GM18951 (cell line): ENCODE results near the gene STK25.
"Not testable (repeated sequence)": the region's sequence is repeated elsewhere in the genome, so short reads cannot be mapped to it uniquely, and the experiment has no call there.

ENCODE experiments used
- POLR2A ChIP-seq: IDR thresholded peaks from 4 replicates; pipeline ENCODE4 v1.6.1; 2011; ENCODE audit warnings: mild to moderate bottlenecking; ENCODE audit not compliant: insufficient read length, insufficient read depth; ENCODE audit errors: extremely low read depth
- in situ Hi-C: fragments of 300-500 bp; cut with MboI; formaldehyde crosslinking; loops from one replicate; pipeline ENCODE4 v1.12.0; 2022; ENCODE audit warnings: low sequenced_read_pairs, mixed read lengths, inconsistent platforms; ENCODE audit not compliant: unreplicated experiment

The STK25 gene

DNA sequence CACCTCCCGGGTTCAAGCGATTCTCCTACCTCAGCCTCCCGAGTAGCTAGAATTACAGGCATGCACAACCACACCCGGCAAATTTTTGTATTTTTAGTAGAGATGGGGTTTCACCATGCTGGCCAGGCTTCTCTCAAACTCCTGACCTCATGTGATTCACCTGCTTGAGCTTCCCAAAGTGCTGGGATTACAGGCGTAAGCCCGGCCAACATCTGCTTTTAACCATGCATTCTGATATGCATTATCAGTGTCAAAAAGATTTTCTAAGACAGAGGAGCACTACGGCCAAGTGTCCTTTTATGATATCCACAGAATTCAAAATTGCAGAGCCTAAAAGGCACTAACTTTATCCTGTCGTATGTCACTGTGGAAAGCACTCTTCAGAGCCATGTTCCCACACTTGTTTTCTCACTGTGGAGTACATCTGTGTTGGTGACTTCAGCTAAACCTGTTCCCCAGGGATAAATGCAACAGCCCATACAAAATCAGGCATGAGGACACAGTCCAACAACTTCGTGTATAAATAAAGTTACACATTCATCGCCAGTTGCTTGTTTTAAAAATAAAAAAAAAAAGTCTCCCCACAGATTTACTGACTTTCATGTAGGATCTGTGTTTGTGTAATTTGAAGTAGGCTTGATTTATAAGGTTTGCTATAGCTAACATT is 56.4 kb downstream of the STK25 start:
- in situ Hi-C loops: no loop called here
- no peak for TF ChIP-seq POLR2A

- in situ Hi-C loops: not testable (repeated sequence)
These were observed 58.3 kb downstream of the STK25 start for GRCh38 chr2:241450092-241450491.

DNA sequence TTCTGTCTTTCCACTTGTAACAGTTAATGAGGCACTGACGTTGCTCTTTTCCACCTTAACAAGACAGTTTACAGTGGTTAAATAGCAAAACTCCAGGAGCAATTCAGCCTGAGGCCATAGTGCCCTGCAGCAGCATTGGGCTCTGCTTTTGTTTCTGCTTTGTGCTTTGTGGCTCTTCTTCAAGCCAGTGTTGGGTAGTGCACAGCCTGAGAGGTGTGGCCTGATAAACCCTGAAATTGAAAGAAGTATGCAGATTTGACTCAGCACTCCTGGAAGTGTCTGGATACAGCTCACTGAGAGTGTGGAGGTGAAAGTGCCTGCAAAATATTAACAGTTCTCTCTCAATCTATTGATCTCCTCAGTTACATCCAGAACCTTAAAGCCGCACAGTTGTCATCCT is 63.0 kb downstream of the STK25 start:
- in situ Hi-C loops: no loop called here
- no peak for TF ChIP-seq POLR2A

DNA sequence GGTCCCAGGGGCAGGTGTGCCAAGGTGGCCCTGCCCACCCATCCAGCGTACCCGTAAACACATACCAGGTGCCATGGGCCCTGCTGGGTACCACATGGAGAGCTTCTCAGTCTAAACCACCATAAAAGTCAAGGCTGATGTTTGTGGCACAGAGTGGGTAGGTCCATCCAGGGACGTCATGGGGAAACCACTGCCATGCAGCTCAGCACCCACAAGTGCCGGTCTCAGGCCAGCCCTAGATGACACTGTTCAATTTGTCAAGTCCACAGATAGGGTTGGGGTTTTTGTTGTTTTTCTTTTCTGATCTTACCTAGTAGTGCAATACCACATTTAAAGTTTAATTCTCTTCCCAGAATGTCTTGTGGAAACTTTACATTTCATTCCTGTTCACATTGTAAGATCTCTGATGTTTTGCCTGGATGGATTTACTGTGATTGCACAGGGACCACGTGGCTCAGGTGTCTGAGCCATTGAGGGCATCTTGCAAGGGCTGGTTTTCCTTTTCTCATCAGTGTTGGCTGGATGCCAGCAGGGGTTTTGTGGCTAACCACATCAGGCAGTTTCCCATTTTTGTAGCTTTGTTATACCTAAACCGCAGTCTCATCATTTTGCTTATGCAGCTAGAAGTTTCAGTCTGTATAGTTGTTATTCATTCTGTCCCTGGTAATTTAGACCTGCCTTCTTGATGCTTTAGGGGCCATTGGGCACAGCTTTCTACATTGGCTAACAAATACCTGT is 64.7 kb downstream of the STK25 start:
- in situ Hi-C loops: no loop called here
- TF ChIP-seq POLR2A: no peak
